ENCODE data around the gene KLHL33.
A peak's percentile ranks its signal among the peaks of the same experiment; 100 is the strongest.

GRCh38 chr14:20461225-20462141, 25.5 kb upstream of the KLHL33 start, which contains the start of gene PIP4P1:
- peak; percentile 91 for TF ChIP-seq E2F4 (IDR thresholded peaks at IDR 0.05; ENCODE audit: low read depth, low read length)
- TF ChIP-seq RAD21 (IDR thresholded peaks at IDR 0.05; ENCODE audit: insufficient read depth, low read depth, low read length): no peak
- TF ChIP-seq ETV6 (conservative IDR thresholded peaks at IDR 0.05 in 1 of 2, IDR thresholded peaks at IDR 0.05 in 1 of 2; ENCODE audit: borderline replicate concordance in 1 of 2, low read depth in 1 of 2): no peak
- no peak for TF ChIP-seq SIX5 (IDR thresholded peaks at IDR 0.05; ENCODE audit: low read depth, low read length, severe bottlenecking)
- TF ChIP-seq MAX (IDR thresholded peaks at IDR 0.05; ENCODE audit: low read depth, low read length): peak; percentile 100

Measured in GM12878 (cell line).